A673 (cell line): ENCODE measurements around the gene BHLHE23. TPM values are rescaled to one million over a fixed set of nuclear protein-coding genes. Genes with fewer than 3 reads are reported as not detected.

Experiments
- BruUV-seq: library from RNA; stranded (reverse); fragments of 400-500 nt; replicated peaks from 2 replicates; lab custom pipeline; 2021; lab: Mats Ljungman, UMichigan
- CTCF ChIA-PET: fragments of 300-600 bp; sonication (Branson Sonifier 250); formaldehyde crosslinking; loops from one replicate; lab custom pipeline; 2022; ENCODE audit warnings: antibody characterized with exemption; lab: Charles Lee
- POLR2A ChIA-PET: fragments of 300-600 bp; sonication (Branson Sonifier 250); formaldehyde crosslinking; loops from one replicate; lab custom pipeline; 2022; ENCODE audit warnings: antibody characterized with exemption; ENCODE audit not compliant: low non-redundant PET; lab: Charles Lee
- DNase-seq: peaks from one replicate; pipeline ENCODE4 v3.0.0-alpha.2; 2015; ENCODE audit warnings: low spot score
- H3K27ac ChIP-seq: fragments of 200-600 bp; sonication (generic); 2 replicates; pipeline ENCODE4 v1.5.1; 2016; ENCODE audit warnings: mixed run types, low read depth, mild to moderate bottlenecking, mixed read lengths, antibody characterized with exemption, low read length; ENCODE audit not compliant: poor library complexity, severe bottlenecking
- H3K27me3 ChIP-seq: fragments of 200-600 bp; sonication (generic); replicated peaks from 2 replicates; pipeline ENCODE4 v1.6.1; 2017; ENCODE audit warnings: mixed run types, low read depth, mild to moderate bottlenecking, mixed read lengths, antibody characterized with exemption, low read length; ENCODE audit not compliant: insufficient read depth, poor library complexity
- H3K36me3 ChIP-seq: fragments of 200-600 bp; sonication (generic); 2 replicates; pipeline ENCODE4 v1.6.1; 2016; ENCODE audit warnings: mixed run types, mild to moderate bottlenecking, mixed read lengths, antibody characterized with exemption, low read length; ENCODE audit not compliant: insufficient read depth, poor library complexity, severe bottlenecking
- H3K4me1 ChIP-seq: fragments of 200-600 bp; sonication (generic); 2 replicates; pipeline ENCODE4 v1.6.1; 2017; ENCODE audit warnings: mixed run types, mild to moderate bottlenecking, mixed read lengths, antibody characterized with exemption, low read length; ENCODE audit not compliant: insufficient read depth, poor library complexity, severe bottlenecking
- H3K4me3 ChIP-seq: fragments of 200-600 bp; sonication (generic); 2 replicates; pipeline ENCODE4 v1.5.1; 2016; ENCODE audit warnings: low read depth, mixed run types, mild to moderate bottlenecking, mixed read lengths, low read length; ENCODE audit not compliant: poor library complexity, severe bottlenecking
- H3K9me3 ChIP-seq: fragments of 200-600 bp; sonication (generic); 2 replicates; pipeline ENCODE4 v1.6.1; 2016; ENCODE audit warnings: mixed run types, low read depth, mild to moderate bottlenecking, mixed read lengths, antibody characterized with exemption, low read length; ENCODE audit not compliant: poor library complexity, severe bottlenecking
- EZH2 ChIP-seq: fragments of 200-600 bp; sonication (generic); IDR thresholded peaks from 2 replicates; pipeline ENCODE4 v1.6.1; 2017; ENCODE audit warnings: borderline replicate concordance, low read depth, mild to moderate bottlenecking, mixed read lengths, antibody characterized with exemption, low read length; ENCODE audit not compliant: poor library complexity, severe bottlenecking
- intact Hi-C: fragments of 100-400 bp; cut with micrococcal nuclease; formaldehyde crosslinking; loops from one replicate; pipeline ENCODE4 v1.10.0; 2022; ENCODE audit not compliant: unreplicated experiment
- total RNA-seq: library from RNA; stranded (reverse); gene quantifications from 2 replicates; pipeline ENCODE4 v1.2.3, GENCODE V29; 2021
- TF ChIP-seq, protein P1 (sequence below): fragments of 300-800, 200-600 bp; sonication (generic); conservative IDR thresholded peaks from 2 replicates; pipeline ENCODE4 v1.5.1; 2017; ENCODE audit warnings: low read depth, mild to moderate bottlenecking, antibody characterized with exemption, low read length, moderate library complexity, mixed read lengths

BHLHE23 gene
- total RNA-seq, 1 experiment from 2014 or later: not detected

- Histone ChIP-seq H3K27ac (no peak overlapping the region), H3K36me3 (no peaks in the 10 kb centered on the region), H3K4me3 (no peak overlapping the region), H3K9me3 (no peaks in the 10 kb centered on the region), H3K4me1 (no peaks in the 10 kb centered on the region), H3K27me3 (peaks cover 61% of the 10 kb centered on the region)
- no peak for TF ChIP-seq EZH2
- TF ChIP-seq, protein P1, sequence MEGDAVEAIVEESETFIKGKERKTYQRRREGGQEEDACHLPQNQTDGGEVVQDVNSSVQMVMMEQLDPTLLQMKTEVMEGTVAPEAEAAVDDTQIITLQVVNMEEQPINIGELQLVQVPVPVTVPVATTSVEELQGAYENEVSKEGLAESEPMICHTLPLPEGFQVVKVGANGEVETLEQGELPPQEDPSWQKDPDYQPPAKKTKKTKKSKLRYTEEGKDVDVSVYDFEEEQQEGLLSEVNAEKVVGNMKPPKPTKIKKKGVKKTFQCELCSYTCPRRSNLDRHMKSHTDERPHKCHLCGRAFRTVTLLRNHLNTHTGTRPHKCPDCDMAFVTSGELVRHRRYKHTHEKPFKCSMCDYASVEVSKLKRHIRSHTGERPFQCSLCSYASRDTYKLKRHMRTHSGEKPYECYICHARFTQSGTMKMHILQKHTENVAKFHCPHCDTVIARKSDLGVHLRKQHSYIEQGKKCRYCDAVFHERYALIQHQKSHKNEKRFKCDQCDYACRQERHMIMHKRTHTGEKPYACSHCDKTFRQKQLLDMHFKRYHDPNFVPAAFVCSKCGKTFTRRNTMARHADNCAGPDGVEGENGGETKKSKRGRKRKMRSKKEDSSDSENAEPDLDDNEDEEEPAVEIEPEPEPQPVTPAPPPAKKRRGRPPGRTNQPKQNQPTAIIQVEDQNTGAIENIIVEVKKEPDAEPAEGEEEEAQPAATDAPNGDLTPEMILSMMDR: no peak
- ChIA-PET POLR2A (no interaction called here), CTCF (no interaction called here)
- BruUV-seq: no TSS peak
- no peak for DNase-seq
- intact Hi-C loops: no loop called here
Observed at GRCh38 chr20:62998449-62998848, 8.3 kb downstream of the BHLHE23 start.

DNA sequence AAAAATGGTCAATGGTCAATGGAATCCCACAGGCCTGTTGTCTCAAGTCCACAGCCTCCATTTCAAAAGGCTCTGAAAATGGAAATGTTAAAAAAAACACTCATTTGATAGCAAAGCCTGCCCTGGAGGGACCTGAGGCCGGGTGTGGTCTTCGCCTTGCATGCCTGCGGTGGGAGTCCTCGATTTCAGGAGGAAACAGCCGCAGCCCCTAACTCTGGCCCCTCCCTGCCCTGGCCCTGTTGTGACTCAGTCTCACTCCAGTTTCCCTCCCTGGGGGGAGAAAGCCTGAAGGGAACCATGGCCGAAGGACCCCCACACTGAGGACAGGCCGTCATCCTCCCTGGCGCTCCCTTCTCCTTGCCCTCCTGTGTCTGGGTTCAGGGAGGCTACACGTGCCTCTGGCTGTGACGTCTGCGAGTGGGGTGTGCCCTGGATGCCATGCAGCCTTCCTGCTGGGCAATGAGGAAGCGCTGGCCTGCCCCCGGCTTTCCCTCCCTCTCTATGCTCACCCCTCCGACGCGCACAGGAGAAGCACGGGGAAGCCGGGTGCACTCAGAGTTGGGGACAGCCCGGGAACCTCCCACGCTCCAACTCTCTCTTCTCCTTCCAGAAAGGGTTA is 9.2 kb downstream of the BHLHE23 start:
- no peak for TF ChIP-seq EZH2
- TF ChIP-seq, protein P1: no peak
- Histone ChIP-seq H3K36me3 (no peaks in the 10 kb centered on the region), H3K4me3 (no peak overlapping the region), H3K27me3 (peaks cover 52% of the 10 kb centered on the region), H3K4me1 (no peaks in the 10 kb centered on the region), H3K27ac (no peak overlapping the region), H3K9me3 (no peaks in the 10 kb centered on the region)
- intact Hi-C loops: no loop called here
- BruUV-seq: no TSS peak
- ChIA-PET CTCF (no interaction called here), POLR2A (no interaction called here)
- DNase-seq: no peak

GRCh38 chr20:62996596-62996982 is 10.2 kb downstream of the BHLHE23 start:
- no peaks in the 10 kb centered on the region for H3K9me3 ChIP-seq
- peaks cover 53% of the 10 kb centered on the region for H3K27me3 ChIP-seq
- TF ChIP-seq, protein P1: no peak
- TF ChIP-seq EZH2: no peak
- H3K4me3 ChIP-seq: no peak overlapping the region
- no peaks in the 10 kb centered on the region for H3K4me1 ChIP-seq
- no TSS peak for BruUV-seq
- ChIA-PET CTCF (no interaction called here), POLR2A (no interaction called here)
- no peak overlapping the region for H3K27ac ChIP-seq
- no peak for DNase-seq
- intact Hi-C loops: no loop called here
- no peaks in the 10 kb centered on the region for H3K36me3 ChIP-seq
